ENCODE measurements around the gene ELOVL3.

ELOVL3 gene

DNA sequence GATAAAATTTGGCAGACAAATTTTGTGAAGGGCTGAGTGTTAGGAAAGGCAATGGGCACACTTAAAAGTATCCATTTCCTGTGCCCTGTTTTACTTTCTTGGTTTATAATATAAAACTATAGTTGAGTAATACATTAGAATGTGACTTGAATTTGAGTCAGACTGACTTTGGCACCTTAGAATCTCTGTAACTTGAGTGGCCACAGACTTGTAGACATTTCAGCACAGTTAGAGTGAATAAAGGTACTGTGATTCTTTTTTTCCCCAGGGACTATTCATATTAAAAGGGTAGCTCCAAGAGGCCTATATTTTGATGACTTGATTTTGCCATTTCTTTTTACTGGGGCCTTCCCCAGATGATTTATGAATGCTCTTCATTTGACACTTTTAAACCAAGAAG is 41.6 kb downstream of the ELOVL3 start:
- TF ChIP-seq, protein P1, sequence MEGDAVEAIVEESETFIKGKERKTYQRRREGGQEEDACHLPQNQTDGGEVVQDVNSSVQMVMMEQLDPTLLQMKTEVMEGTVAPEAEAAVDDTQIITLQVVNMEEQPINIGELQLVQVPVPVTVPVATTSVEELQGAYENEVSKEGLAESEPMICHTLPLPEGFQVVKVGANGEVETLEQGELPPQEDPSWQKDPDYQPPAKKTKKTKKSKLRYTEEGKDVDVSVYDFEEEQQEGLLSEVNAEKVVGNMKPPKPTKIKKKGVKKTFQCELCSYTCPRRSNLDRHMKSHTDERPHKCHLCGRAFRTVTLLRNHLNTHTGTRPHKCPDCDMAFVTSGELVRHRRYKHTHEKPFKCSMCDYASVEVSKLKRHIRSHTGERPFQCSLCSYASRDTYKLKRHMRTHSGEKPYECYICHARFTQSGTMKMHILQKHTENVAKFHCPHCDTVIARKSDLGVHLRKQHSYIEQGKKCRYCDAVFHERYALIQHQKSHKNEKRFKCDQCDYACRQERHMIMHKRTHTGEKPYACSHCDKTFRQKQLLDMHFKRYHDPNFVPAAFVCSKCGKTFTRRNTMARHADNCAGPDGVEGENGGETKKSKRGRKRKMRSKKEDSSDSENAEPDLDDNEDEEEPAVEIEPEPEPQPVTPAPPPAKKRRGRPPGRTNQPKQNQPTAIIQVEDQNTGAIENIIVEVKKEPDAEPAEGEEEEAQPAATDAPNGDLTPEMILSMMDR (IDR thresholded peaks at IDR 0.05), result no peak

DNA sequence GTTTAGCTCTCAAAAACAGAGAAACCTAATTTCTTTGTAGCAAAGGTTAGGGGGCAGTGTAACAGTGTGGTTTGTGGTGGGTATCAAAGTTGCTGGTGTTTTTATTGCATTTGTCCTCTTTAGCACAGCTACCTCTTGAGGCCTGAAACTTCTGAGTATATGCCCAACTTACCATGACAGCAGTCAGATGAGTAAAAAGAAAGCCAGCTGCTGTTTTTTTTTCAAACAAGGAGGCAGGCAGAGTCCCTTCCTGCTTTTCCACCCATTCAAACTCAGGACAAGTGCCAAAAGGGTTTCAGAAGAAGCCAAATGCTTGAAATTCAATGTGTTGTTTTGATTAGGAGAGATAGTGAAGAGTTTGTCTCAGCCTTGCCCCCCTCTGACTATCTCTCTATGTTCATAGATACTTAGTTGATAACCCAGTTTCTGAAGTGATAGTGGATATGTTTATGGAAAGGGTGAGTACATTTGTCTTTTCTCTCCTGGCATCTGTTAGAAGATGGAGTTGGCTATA is 42.3 kb downstream of the ELOVL3 start:
- TF ChIP-seq, protein P1 (IDR thresholded peaks at IDR 0.05), result no peak

DNA sequence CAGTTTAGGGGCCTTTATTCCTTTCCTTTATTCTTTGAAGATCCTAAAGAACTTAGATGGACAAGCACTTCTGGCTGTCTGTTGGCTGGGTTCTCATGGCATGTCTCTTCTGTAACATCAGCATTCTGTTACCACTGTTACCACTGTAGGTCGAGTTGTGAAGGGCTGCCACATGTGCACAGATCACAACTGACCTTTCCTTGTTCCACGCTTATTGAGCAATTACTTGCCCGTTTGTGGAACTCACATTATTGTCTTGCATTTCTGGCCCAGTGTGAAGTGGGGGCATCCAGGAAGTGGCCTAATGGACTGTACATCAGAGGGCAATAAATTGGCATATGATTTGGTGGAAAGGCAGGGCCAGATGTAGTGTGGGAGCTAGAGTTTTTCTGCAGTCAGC is 42.9 kb downstream of the ELOVL3 start:
- TF ChIP-seq, protein P1 (IDR thresholded peaks at IDR 0.05), result no peak

DNA sequence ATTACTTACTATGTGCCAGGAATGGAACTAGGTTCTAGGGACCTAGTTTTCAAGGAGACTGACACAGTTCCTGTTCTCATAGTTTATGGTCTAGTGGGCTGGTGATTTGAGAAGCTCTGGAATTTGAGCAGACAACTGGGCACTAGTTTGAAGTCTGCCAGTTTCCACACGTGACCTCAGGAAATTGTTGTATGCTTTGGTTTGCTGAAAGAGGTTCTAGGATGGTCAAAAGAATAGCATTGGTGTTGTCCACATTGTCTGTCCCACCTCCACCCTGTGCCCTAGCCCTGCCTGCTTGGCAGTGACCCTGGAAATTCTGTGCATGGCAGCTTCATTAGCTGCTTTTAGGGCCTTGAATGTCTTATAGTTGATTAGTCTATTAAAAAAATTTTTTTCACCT is 48.0 kb downstream of the ELOVL3 start:
- TF ChIP-seq, protein P1 (IDR thresholded peaks at IDR 0.05), result no peak

DNA sequence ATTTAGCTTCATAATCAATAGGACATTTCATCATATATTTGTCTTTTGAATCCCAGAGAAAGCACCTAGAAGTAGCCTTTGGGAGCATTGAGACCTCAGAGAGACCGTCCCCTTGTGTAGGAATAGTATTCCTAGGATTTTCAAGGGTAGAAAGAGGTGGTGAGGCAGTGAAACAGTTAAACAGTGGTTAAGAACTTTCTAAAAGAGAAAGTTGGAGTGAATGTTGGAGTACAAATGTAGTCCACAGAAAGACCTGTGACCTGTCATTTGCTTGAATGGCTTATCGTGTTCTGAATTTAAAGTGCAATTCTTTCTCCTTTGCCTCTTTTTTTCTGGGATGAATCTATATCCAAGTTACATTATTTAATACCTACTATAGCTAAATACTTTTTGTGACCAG is 49.2 kb downstream of the ELOVL3 start:
- TF ChIP-seq, protein P1 (IDR thresholded peaks at IDR 0.05), result no peak

DNA sequence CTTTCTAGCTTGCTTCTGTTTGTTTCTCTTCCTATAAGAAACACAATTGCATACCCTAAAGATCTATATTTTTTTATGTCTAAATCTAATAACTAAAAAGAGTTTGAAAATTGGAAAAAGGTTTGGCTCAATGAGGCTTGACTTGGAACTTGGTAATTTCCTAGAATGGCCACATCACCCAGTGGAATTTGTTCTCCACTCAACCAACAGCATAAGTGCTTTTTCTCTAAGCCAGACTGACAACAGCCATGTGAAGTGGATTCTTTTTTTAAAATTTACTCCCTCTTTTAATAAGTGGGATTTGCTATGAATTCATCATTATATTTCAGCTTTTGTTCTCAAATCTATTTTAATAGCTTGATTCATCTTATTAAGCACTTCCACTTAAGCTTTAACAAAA is 53.0 kb downstream of the ELOVL3 start:
- TF ChIP-seq, protein P1 (IDR thresholded peaks at IDR 0.05), result no peak
